Uterus (tissue), 2 donors: ENCODE results near the gene RANBP1.

Source experiments
- CTCF ChIP-seq, 4 experiments: fragments of 200-600 bp in 2 of 4; fragments of 450-650 bp in 2 of 4; sonication (generic) in 2 of 4; IDR thresholded peaks; one replicate each; pipeline ENCODE4 v1.5.1; 2016 to 2019; ENCODE audit warnings: antibody characterized with exemption in 4 of 4, mild to moderate bottlenecking in 2 of 4, moderate library complexity in 1 of 4
- POLR2A ChIP-seq, 2 donors: fragments of 450-650 bp; IDR thresholded peaks; one replicate each; pipeline ENCODE4 v1.6.1; 2016; ENCODE audit warnings: antibody characterized with exemption in 2 of 2, mild to moderate bottlenecking in 1 of 2, moderate library complexity in 1 of 2

DNA sequence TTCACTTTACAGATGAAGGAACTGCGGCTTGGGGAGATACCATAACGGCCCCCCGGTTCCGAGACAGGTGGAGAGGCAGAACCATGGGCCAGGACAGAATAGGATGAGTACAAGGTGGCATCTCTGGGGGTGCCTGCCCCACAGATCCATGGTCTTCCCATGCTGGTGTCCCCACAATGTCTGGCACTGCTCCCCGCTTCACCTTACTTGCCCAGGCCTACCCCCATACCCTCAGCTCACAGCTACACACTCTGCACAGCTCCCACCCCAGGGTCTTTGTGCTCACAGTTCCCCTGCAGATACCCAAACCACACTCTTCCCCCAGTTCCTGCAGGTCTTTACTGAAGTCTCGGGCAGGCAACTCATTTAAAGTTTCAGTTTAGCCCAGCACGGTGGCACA is 47.3 kb upstream of the RANBP1 start:
- TF ChIP-seq CTCF (IDR thresholded peaks at IDR 0.05), result no peak
- no peak for TF ChIP-seq POLR2A (IDR thresholded peaks at IDR 0.05)
